HTERT RPE-1 (cell line): ENCODE results near the gene MMP11.

ENCODE experiments used
- in situ Hi-C: fragments of 300-500 bp; cut with MboI; formaldehyde crosslinking; loops from 4 replicates; pipeline ENCODE4 v1.14.3; 2020; ENCODE audit warnings: low sequenced_read_pairs

MMP11 gene

GRCh38 chr22:23759566-23759965 is 13.1 kb upstream of the MMP11 start:
- in situ Hi-C loops: no loop called here

GRCh38 chr22:23760056-23760455 is 12.6 kb upstream of the MMP11 start:
- in situ Hi-C loops: no loop called here

GRCh38 chr22:23762842-23763578 is 9.6 kb upstream of the MMP11 start, which contains the start of gene C22orf15:
Gene C22orf15 (plus strand): TSS chr22:23762990. CDS start chr22:23763307, 317 bp downstream.
- in situ Hi-C loops: no loop called here

- in situ Hi-C loops: no loop called here
Observed at GRCh38 chr22:23763579-23763945, 9.1 kb upstream of the MMP11 start.

GRCh38 chr22:23763954-23764353 is 8.7 kb upstream of the MMP11 start:
- in situ Hi-C loops: no loop called here

- in situ Hi-C loops: no loop called here
Observed at GRCh38 chr22:23764899-23765881, 7.5 kb upstream of the MMP11 start.

- in situ Hi-C loops: no loop called here
Observed at GRCh38 chr22:23767303-23767672, 5.4 kb upstream of the MMP11 start.

GRCh38 chr22:23767673-23768548 is 4.7 kb upstream of the MMP11 start, which contains the start of gene CHCHD10:
Gene CHCHD10 (minus strand): TSS chr22:23767972. CDS start chr22:23767874, 98 bp downstream.
- in situ Hi-C loops: no loop called here

GRCh38 chr22:23769321-23769965 is 3.2 kb upstream of the MMP11 start:
- in situ Hi-C loops: no loop called here

- in situ Hi-C loops: no loop called here
Observed at GRCh38 chr22:23772315-23772648, 367 bp upstream of the MMP11 start.

GRCh38 chr22:23773483-23774113 is 949 bp downstream of the MMP11 start:
- in situ Hi-C loops: no loop called here

- in situ Hi-C loops: no loop called here
Observed at GRCh38 chr22:23774114-23774921, 1.7 kb downstream of the MMP11 start.

GRCh38 chr22:23774922-23775436 is 2.3 kb downstream of the MMP11 start:
- in situ Hi-C loops: no loop called here

- in situ Hi-C loops: no loop called here
Observed at GRCh38 chr22:23775779-23776375, 3.2 kb downstream of the MMP11 start.

GRCh38 chr22:23777776-23778576 is 5.3 kb downstream of the MMP11 start:
- in situ Hi-C loops: no loop called here

GRCh38 chr22:23778577-23778900 is 5.9 kb downstream of the MMP11 start:
- in situ Hi-C loops: no loop called here

GRCh38 chr22:23779083-23779482 is 6.4 kb downstream of the MMP11 start:
- in situ Hi-C loops: no loop called here

- in situ Hi-C loops: no loop called here
Observed at GRCh38 chr22:23779731-23780130, 7.1 kb downstream of the MMP11 start.
